ENCODE results near the gene KIF1A.

Gene KIF1A

DNA sequence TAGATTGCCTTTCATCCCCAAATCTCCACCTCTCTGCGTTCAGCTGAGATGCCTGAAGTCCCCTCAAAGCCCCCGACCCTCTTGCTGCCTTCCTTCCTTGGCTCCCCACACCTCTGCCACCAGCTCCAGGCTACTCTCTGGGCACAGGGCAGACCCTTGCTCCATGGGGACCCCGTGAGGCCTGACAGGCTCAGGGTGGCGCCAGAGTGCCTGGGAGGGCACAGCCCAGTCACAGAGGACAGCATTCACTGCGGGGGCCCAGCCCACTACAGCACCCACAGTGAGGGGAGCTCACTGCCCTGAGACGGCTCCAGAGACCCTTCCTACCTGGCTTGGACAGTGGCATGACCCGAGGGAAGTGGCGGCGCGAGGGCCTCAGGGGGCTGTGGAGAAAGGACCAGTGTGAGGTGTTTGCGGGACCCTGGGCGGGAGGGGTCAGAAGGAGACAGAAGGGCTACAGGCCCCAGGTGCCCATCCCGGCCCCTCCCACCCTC lies 77.4 kb downstream of the KIF1A start:
- Histone ChIP-seq H3K4me3 (replicated peaks; ENCODE audit: low read depth, low read length) (no peak overlapping the region), H3K36me3 (ENCODE audit: control insufficient read depth, insufficient read depth, low read length) (no peaks in the 10 kb centered on the region), H3K27me3 (replicated peaks; ENCODE audit: control insufficient read depth, insufficient read depth, low read length) (no peaks in the 10 kb centered on the region; the same call in 1 of the 2 replicates)
- TF ChIP-seq, protein P1, sequence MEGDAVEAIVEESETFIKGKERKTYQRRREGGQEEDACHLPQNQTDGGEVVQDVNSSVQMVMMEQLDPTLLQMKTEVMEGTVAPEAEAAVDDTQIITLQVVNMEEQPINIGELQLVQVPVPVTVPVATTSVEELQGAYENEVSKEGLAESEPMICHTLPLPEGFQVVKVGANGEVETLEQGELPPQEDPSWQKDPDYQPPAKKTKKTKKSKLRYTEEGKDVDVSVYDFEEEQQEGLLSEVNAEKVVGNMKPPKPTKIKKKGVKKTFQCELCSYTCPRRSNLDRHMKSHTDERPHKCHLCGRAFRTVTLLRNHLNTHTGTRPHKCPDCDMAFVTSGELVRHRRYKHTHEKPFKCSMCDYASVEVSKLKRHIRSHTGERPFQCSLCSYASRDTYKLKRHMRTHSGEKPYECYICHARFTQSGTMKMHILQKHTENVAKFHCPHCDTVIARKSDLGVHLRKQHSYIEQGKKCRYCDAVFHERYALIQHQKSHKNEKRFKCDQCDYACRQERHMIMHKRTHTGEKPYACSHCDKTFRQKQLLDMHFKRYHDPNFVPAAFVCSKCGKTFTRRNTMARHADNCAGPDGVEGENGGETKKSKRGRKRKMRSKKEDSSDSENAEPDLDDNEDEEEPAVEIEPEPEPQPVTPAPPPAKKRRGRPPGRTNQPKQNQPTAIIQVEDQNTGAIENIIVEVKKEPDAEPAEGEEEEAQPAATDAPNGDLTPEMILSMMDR (IDR thresholded peaks at IDR 0.05; ENCODE audit: insufficient read depth, low read length, poor library complexity, severe bottlenecking), result no peak
- no peak for DNase-seq (ENCODE audit: extremely low read depth, insufficient read length)

GRCh38 chr2:240741091-240741490 lies 78.9 kb downstream of the KIF1A start:
- TF ChIP-seq, protein P1 (IDR thresholded peaks at IDR 0.05; ENCODE audit: insufficient read depth, low read length, poor library complexity, severe bottlenecking), result no peak
- no peak overlapping the region for H3K4me3 ChIP-seq (replicated peaks; ENCODE audit: low read depth, low read length)
- DNase-seq (ENCODE audit: extremely low read depth, insufficient read length), result no peak
- no peaks in the 10 kb centered on the region for H3K36me3 ChIP-seq (ENCODE audit: control insufficient read depth, insufficient read depth, low read length)
- H3K27me3 ChIP-seq (replicated peaks; ENCODE audit: control insufficient read depth, insufficient read depth, low read length), result no peaks in the 10 kb centered on the region; the same call in 1 of the 2 replicates

- H3K36me3 ChIP-seq (ENCODE audit: control insufficient read depth, insufficient read depth, low read length), result no peaks in the 10 kb centered on the region
- no peak for DNase-seq (ENCODE audit: extremely low read depth, insufficient read length)
- no peaks in the 10 kb centered on the region; the same call in 1 of the 2 replicates for H3K27me3 ChIP-seq (replicated peaks; ENCODE audit: control insufficient read depth, insufficient read depth, low read length)
- TF ChIP-seq, protein P1 (IDR thresholded peaks at IDR 0.05; ENCODE audit: insufficient read depth, low read length, poor library complexity, severe bottlenecking), result no peak
- H3K4me3 ChIP-seq (replicated peaks; ENCODE audit: low read depth, low read length), result no peak overlapping the region
These were observed 80.2 kb downstream of the KIF1A start for GRCh38 chr2:240739797-240740196.

DNA sequence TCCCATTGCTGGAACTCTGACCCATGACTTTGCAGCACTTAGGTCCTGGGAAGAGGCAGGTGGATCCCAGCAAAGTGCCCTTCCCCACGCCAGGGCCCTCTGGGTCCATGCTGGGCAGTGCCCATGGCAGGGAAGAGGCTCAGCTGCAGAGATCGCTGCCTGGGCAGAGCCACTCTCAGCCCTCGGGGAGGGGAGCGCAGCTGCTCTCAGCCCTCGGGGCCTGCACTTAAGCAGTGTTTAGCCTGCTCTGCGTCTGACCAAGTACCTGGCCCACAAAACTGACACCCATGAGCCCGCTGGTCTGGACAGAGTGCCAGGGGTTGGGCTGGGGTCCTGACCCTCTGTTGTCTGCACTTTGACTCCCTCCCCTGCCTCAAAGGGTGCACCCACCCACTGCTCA lies 82.1 kb downstream of the KIF1A start:
- no peak for DNase-seq (ENCODE audit: extremely low read depth, insufficient read length)
- TF ChIP-seq, protein P1 (IDR thresholded peaks at IDR 0.05; ENCODE audit: insufficient read depth, low read length, poor library complexity, severe bottlenecking), result no peak
- Histone ChIP-seq H3K36me3 (ENCODE audit: control insufficient read depth, insufficient read depth, low read length) (no peaks in the 10 kb centered on the region), H3K4me3 (replicated peaks; ENCODE audit: low read depth, low read length) (no peak overlapping the region), H3K27me3 (replicated peaks; ENCODE audit: control insufficient read depth, insufficient read depth, low read length) (no peaks in the 10 kb centered on the region; the same call in 1 of the 2 replicates)

DNA sequence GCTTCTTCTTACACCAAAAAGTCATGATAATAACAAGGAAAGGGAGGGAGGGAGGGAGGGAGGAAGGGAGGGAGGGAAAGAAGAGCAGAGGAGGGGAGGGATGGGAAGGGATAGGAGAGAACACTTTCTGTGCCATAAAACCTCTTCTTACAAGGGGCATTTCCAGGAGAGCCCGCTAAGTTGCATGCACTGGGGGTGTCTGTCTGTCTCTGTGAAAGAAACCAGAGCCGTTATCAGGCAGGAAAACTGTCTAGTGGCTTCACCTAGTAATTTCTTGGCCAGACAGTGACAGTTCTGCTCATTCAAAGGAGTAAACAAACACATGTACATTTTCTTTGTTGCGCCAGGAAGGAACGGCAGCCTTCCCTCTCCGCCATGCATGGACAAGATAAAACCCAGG lies 82.5 kb downstream of the KIF1A start:
- Histone ChIP-seq H3K4me3 (replicated peaks; ENCODE audit: low read depth, low read length) (no peak overlapping the region), H3K27me3 (replicated peaks; ENCODE audit: control insufficient read depth, insufficient read depth, low read length) (no peaks in the 10 kb centered on the region; the same call in 1 of the 2 replicates), H3K36me3 (ENCODE audit: control insufficient read depth, insufficient read depth, low read length) (no peaks in the 10 kb centered on the region)
- TF ChIP-seq, protein P1 (IDR thresholded peaks at IDR 0.05; ENCODE audit: insufficient read depth, low read length, poor library complexity, severe bottlenecking), result no peak
- DNase-seq (ENCODE audit: extremely low read depth, insufficient read length), result no peak

Data from GM06990 (cell line).